Astrocyte of the hippocampus (primary cell): Measurements from ENCODE around the gene KPTN.

ENCODE experiments used
- DNase-seq: peaks from one replicate; pipeline ENCODE4 v3.0.0; 2011; ENCODE audit warnings: low read depth, low spot score

The KPTN gene

GRCh38 chr19:47435883-47436417, 48.1 kb downstream of the KPTN start:
- no peak for DNase-seq

- DNase-seq = no peak
These were observed 48.8 kb downstream of the KPTN start for GRCh38 chr19:47435196-47435595.

- DNase-seq = no peak
These were observed 49.9 kb downstream of the KPTN start for GRCh38 chr19:47434088-47434487.

GRCh38 chr19:47433121-47433520, 50.9 kb downstream of the KPTN start:
- DNase-seq = no peak

- no peak for DNase-seq
These were observed 51.5 kb downstream of the KPTN start for GRCh38 chr19:47432499-47432898.

GRCh38 chr19:47432091-47432490, 51.9 kb downstream of the KPTN start:
- DNase-seq = no peak

GRCh38 chr19:47430041-47430802, 53.8 kb downstream of the KPTN start:
- peak; percentile 76 for DNase-seq

GRCh38 chr19:47429140-47429793, 54.8 kb downstream of the KPTN start:
- no peak for DNase-seq

- peak; percentile 99 for DNase-seq
These were observed 55.7 kb downstream of the KPTN start for GRCh38 chr19:47428177-47428894.

GRCh38 chr19:47427241-47428176, 56.5 kb downstream of the KPTN start:
- DNase-seq = peak; percentile 85
